Measurements from ENCODE around the gene F8. TPM values are rescaled to one million over a fixed set of nuclear protein-coding genes. Genes with fewer than 3 reads are reported as not detected.
"Not testable (repeated sequence)": the region's sequence is repeated elsewhere in the genome, so short reads cannot be mapped to it uniquely, and the experiment has no call there.

F8 gene
- total and polyA plus RNA-seq, 7 donors = 13.5 to 31.7 (median 17.6) TPM

DNA sequence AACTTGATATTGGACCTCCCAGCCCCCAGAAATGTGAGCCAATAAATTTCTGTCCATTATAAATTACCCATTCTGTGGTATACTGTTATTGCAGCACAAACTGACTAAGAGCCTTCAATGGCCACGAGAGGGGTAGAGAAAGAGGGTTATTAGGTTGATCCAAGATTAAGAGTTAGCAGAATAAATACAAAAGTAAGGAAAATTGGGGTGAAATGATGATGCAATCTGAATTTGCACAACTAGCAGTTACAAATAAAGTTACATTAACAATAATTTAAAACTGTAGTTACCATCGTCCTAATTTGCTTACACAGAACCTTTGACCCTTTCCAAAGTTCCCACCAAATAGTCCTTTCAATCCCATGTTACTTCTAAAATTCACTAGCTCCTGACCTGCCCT, 54.2 kb downstream of the F8 start:
- 46 to 81% (median 60%) methylated on average over 2 of the region's 2 CpGs for WGBS, 3 donors
- Histone ChIP-seq H3K4me1 (no peaks in the 10 kb centered on the region), H3K4me3 (no peak overlapping the region), H3K9me3 (no peaks in the 10 kb centered on the region), H3K27ac (no peak overlapping the region), H3K36me3 (ENCODE audit: insufficient read depth in 1 of 2, low read depth in 1 of 2) (no peaks in the 10 kb centered on the region), H3K27me3 (ENCODE audit: insufficient read depth in 3 of 3, low read length in 2 of 3) (no peaks in the 10 kb centered on the region)
- TF ChIP-seq, protein P1, sequence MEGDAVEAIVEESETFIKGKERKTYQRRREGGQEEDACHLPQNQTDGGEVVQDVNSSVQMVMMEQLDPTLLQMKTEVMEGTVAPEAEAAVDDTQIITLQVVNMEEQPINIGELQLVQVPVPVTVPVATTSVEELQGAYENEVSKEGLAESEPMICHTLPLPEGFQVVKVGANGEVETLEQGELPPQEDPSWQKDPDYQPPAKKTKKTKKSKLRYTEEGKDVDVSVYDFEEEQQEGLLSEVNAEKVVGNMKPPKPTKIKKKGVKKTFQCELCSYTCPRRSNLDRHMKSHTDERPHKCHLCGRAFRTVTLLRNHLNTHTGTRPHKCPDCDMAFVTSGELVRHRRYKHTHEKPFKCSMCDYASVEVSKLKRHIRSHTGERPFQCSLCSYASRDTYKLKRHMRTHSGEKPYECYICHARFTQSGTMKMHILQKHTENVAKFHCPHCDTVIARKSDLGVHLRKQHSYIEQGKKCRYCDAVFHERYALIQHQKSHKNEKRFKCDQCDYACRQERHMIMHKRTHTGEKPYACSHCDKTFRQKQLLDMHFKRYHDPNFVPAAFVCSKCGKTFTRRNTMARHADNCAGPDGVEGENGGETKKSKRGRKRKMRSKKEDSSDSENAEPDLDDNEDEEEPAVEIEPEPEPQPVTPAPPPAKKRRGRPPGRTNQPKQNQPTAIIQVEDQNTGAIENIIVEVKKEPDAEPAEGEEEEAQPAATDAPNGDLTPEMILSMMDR (IDR thresholded peaks at IDR 0.05) = no peak
- no peak for DNase-seq
- no peak for ATAC-seq
- intact Hi-C loops (cut with DNase I) = no loop called here

DNA sequence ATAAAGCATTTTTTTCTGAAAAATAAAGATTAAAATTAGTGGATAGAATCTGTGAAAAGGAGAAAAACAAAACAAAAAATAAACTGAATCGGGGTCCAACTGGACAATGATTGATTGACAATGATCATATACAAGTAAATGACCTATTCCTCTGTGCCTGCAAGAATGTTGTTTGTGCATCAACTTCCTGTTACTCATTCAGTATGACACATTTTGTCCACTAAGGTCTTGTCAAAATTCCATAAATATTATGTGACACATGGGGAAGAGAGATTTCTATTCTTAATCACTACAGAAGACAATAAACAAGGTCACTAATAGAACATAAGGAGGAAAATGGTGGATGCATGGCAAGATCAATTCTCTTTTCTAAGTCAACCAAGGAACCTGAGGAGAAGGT, 54.9 kb downstream of the F8 start:
- H3K27ac ChIP-seq = no peak overlapping the region
- ATAC-seq = no peak
- TF ChIP-seq, protein P1 (IDR thresholded peaks at IDR 0.05) = no peak
- intact Hi-C loops (cut with DNase I) = no loop called here
- no peaks in the 10 kb centered on the region for H3K4me1 ChIP-seq
- no peaks in the 10 kb centered on the region for H3K27me3 ChIP-seq (ENCODE audit: insufficient read depth in 3 of 3, low read length in 2 of 3)
- DNase-seq = no peak
- H3K4me3 ChIP-seq = no peak overlapping the region
- H3K36me3 ChIP-seq (ENCODE audit: insufficient read depth in 1 of 2, low read depth in 1 of 2) = no peaks in the 10 kb centered on the region
- H3K9me3 ChIP-seq = no peaks in the 10 kb centered on the region
- 59 to 85% (median 83%) methylated on average over 1 of the region's 1 CpG for WGBS, 3 donors

DNA sequence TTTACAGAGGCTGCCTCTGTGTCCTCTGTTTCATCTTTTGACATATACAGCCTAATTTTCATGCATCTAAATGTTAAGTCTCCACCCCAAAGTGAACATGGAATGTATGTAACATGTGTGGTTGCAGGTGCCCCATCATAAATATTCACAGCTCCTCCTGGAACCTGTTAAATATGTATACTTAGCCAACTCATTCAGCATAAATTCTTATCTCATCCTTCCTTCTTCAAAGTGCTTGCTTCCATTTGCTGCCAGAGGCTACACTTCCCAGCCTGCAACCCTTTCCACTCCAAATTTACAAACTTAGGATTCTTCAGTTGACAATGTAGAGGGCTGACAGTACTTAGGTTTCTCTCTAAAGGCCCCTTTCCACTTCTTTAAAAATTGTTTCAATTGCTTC, 60.6 kb downstream of the F8 start:
- no peak for ATAC-seq
- TF ChIP-seq, protein P1 (IDR thresholded peaks at IDR 0.05) = no peak
- DNase-seq = no peak

DNA sequence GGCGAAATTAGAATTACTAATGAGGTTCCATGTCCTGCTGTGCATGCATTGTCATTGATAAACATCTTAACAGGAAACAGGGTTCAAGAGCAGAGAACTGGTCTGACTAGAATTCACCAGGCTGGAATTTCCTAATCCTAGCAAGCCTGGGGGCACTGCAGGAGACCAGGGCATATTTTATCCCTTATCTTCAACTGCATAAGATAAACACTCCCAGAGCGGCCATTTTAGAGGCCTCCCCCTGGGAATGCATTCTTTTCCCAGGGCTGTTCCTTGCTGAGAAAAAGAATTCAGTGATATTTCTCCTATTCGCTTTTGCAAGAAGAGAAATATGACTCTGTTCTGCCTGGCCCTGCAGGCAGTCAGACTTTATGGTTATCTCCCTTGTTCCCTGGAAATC, 66.7 kb downstream of the F8 start:
- H3K27me3 ChIP-seq (ENCODE audit: insufficient read depth in 3 of 3, low read length in 2 of 3); ATAC-seq; DNase-seq; H3K4me1 ChIP-seq; H3K27ac ChIP-seq; H3K36me3 ChIP-seq (ENCODE audit: insufficient read depth in 1 of 2, low read depth in 1 of 2); H3K9me3 ChIP-seq; intact Hi-C loops (cut with DNase I); H3K4me3 ChIP-seq: not testable (repeated sequence)
- WGBS, 3 donors = 69 to 96% (median 94%) methylated on average over 2 to 3 of the region's 3 CpGs

More for the DNA sequence above, 60.6 kb downstream of the F8 start:
- intact Hi-C loops (cut with DNase I) = no loop called here
- Histone ChIP-seq H3K4me1 (no peaks in the 10 kb centered on the region), H3K4me3 (no peak overlapping the region), H3K36me3 (ENCODE audit: insufficient read depth in 1 of 2, low read depth in 1 of 2) (no peaks in the 10 kb centered on the region), H3K27me3 (ENCODE audit: insufficient read depth in 3 of 3, low read length in 2 of 3) (no peaks in the 10 kb centered on the region), H3K27ac (no peak overlapping the region), H3K9me3 (no peaks in the 10 kb centered on the region)

DNA sequence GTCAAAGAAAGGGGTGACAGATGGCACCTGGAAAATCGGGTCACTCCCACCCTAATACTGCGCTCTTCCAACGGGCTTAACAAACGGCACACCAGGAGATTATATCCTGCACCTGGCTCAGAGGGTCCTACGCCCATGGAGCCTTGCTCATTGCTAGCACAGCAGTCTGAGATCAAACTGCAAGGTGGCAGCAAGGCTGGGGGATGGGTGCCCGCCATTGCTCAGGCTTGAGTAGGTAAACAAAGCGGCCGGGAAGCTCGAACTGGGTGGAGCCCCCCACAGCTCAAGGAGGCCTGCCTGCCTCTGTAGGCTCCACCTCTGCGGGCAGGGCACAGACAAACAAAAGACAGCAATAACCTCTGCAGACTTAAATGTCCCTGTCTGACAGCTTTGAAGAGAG, 83.3 kb downstream of the F8 start:
- intact Hi-C loops (cut with DNase I); H3K36me3 ChIP-seq (ENCODE audit: insufficient read depth in 1 of 2, low read depth in 1 of 2); H3K9me3 ChIP-seq; H3K27me3 ChIP-seq (ENCODE audit: insufficient read depth in 3 of 3, low read length in 2 of 3); H3K27ac ChIP-seq; H3K4me1 ChIP-seq; H3K4me3 ChIP-seq; ATAC-seq; DNase-seq: not testable (repeated sequence)
- WGBS, 3 donors = 74 to 81% (median 79%) methylated on average over 5 to 10 of the region's 10 CpGs

DNA sequence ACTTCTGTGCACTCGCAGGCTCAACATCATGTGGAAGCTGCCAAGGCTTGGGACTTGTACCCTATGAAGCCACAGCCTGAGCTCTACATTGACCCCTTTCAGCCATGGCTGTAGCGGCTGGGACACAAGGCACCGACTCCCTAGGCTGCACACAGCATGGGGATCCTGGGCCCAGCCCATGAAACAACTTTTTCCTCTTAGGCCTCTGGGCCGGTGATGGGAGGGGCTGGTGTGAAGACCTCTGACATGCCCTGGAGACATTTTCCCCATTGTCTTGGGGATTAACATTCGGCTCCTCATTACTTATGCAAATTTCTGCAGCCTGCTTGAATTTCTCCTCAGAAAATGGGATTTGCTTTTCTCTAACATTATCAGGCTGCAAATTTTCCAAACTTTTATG, 97.8 kb downstream of the F8 start:
- ATAC-seq; H3K4me1 ChIP-seq; H3K9me3 ChIP-seq; H3K4me3 ChIP-seq; DNase-seq; intact Hi-C loops (cut with DNase I); H3K36me3 ChIP-seq (ENCODE audit: insufficient read depth in 1 of 2, low read depth in 1 of 2); H3K27ac ChIP-seq; H3K27me3 ChIP-seq (ENCODE audit: insufficient read depth in 3 of 3, low read length in 2 of 3): not testable (repeated sequence)
- 89 to 94% (median 89%) methylated on average over 5 of the region's 5 CpGs for WGBS, 3 donors

Measured in psoas muscle (tissue), 8 donors.